GF-D8 (cell line): Measurements from ENCODE around the gene MAP3K9.
"Not testable (repeated sequence)": the region's sequence is repeated elsewhere in the genome, so short reads cannot be mapped to it uniquely, and the experiment has no call there.

Experiments
- DNase-seq: peaks from one replicate; lab custom pipeline; 2025; lab: John Stamatoyannopoulos, UW

The MAP3K9 gene

GRCh38 chr14:70809225-70810219 is at the start of gene MAP3K9:
Gene MAP3K9, minus strand, starts transcription at chr14:70809513. Its CDS starts 342 bp downstream, at chr14:70809171.
- DNase-seq, result no peak

GRCh38 chr14:70858641-70859040 is 49.3 kb upstream of the MAP3K9 start:
- DNase-seq, result no peak

- no peak for DNase-seq
Measured at GRCh38 chr14:70857496-70857890, 48.2 kb upstream of the MAP3K9 start.

DNA sequence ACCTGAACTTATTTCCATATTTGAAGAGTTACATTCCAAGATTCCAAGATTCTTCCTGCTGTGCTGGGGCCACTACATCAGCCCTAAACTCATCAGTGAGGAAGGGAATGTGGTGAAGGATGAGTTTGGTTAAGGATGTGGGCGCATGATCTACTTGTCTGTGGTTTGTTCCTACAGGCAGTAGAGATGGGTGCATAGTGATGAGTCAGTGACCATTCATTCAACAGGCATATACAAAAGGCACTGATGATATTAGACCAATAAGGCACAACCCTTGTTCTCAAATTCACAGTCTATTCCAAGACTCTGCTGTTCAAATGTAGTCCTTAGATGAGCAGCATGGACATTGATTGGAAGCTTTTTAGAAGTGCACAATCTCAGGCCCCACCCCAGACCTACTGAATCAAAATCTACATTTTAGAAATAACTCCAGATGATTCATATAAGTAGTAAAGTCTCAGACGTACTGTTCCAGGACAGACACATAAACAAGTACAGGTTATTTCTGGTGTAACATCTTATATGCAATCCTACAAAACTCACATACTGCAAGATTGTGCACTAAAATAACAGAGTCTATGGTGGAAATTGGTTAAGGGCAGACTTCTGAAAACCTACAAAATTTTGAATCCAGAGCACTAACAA is 47.7 kb upstream of the MAP3K9 start:
- no peak for DNase-seq

DNA sequence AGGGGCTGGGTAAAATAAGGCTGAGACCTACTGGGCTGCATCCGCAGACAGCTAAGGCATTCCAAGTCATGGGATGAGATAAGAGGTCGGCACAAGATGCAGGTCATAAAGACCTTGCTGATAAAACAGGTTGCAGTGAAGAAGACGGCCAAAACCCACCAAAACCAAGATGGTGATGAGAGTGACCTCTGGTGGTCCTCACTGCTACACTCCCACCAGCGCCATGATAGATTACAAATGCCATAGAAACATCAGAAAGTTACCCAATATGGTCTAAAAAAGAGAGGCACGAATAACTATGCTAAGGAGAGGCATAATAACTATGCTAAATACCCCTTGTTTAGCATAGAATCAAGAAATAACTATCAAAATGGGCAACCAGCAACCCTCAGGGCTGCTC is 46.2 kb upstream of the MAP3K9 start:
- no peak for DNase-seq

DNA sequence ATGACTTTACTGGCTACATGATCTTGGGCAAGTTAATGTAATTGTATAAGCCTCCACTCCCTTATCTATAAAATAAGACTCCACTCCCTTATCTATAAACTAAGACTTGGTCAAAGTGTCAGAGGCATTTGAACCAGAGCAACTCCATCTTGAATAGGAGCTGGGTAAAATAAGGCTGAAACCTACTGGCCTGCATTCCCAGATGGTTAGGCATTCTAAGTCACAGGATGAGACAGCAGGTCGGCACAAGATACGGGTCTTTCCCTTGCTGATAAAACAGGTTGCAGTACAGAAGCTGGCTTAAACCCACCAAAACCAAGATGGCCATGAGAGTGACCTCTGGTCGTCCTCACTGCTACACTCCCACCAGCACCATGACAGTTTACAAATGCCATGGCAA is 44.3 kb upstream of the MAP3K9 start:
- DNase-seq, result not testable (repeated sequence)

DNA sequence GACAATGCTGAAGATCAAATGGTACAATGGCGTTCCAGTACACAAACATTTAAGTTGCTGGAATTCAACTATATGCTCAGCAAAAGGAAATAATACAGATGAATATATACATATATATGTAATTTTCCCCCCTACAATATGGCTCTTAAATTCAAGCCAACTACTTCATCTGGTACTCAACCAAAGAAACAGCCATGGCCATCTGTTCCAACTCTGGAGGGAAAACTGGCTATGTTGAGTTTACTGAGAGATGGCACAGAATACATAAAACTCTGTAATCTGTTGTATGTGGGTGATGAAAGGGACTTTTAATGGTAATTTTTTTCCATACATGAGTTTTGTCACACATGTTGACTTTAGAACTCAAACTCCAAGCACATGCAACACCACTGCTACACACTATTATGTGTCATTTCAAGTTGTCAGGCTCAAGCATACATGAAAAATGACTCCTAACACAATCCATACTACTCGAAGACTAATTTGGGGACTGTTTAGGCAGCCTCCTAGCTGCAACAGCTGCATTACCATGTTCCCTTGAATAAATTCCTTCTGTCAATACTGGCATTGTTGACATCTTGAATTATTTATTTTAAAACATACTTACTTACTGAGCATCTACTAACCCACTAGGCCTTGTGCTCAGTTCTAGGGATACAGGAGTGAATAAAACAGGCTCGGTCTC is 38.2 kb upstream of the MAP3K9 start:
- DNase-seq, result no peak

DNA sequence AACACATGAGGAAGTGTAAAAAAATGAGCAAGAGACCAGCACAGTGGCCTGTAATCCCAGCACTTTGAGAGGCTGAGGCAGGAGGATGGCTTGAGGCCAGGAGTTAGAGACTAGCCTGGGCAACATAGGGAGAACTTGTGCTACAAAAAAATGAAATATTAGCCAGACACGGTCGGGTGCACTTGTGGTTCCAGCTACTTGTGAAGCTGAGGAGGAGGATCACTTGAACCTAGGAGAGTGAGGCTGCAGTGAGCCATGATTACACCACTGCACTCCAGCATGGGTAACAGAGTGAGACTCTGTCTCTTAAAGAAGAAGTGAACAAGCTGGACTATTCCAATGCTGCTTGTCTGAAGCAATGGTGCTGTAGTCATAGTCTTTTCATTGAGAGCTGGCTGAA is 36.3 kb upstream of the MAP3K9 start:
- no peak for DNase-seq

GRCh38 chr14:70842851-70843462 is 33.6 kb upstream of the MAP3K9 start:
- DNase-seq, result no peak

DNA sequence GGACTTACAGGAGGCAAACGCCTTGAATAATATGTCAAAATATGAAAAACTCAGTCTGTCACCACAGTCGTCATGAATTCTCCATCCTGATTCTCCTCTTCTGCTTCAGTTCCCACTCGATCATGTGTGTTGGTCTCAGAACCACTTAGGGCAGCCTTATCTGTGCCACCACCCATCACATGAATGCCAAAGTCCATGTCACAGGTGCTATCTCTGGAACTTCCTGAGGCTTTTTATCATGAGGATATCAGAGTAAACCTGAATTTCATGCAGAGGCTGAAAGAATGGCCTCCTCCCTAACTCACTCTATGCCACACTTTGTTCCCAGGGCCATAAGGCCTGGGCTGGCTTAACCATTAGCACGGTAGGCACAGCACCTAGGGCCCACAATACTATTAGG is 28.8 kb upstream of the MAP3K9 start:
- DNase-seq, result no peak

DNA sequence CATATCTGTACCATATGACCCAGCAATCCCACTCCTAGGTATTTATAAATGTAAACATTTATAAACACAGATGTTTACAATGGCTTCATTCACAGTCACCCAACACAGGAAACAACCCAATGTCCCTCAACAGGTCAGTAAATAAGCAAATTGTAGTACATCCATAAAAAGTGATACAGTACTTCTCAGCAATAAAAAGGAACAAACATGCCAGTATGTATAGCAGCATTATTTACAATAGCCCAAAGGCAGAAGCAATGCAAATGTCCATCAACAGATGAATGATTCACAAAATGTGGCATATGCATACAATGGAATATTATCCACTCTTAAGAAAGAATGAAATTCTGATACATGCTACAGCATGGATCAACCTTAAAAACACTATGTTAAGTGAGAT is 27.6 kb upstream of the MAP3K9 start:
- no peak for DNase-seq

DNA sequence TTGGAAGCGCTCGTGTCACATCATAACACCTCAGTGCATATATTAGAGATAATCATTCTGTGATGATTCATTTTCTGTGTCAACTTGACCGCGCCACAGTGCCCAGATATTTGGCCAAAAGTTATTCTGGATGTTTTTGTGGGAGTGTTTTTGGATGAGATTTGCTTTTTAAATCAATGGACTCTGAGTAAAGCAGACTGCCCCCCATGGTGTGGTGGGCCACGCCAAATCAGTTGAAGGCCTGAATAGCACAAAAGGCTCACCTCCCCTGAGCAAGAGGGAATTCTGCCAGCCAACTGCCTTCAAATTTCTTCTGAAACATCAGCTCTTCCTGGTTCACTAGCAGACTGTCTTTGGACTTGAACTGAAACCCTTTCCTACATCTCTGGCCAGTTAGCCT is 24.6 kb upstream of the MAP3K9 start:
- no peak for DNase-seq

- DNase-seq, result no peak
Measured at GRCh38 chr14:70832561-70833305, 23.4 kb upstream of the MAP3K9 start.

DNA sequence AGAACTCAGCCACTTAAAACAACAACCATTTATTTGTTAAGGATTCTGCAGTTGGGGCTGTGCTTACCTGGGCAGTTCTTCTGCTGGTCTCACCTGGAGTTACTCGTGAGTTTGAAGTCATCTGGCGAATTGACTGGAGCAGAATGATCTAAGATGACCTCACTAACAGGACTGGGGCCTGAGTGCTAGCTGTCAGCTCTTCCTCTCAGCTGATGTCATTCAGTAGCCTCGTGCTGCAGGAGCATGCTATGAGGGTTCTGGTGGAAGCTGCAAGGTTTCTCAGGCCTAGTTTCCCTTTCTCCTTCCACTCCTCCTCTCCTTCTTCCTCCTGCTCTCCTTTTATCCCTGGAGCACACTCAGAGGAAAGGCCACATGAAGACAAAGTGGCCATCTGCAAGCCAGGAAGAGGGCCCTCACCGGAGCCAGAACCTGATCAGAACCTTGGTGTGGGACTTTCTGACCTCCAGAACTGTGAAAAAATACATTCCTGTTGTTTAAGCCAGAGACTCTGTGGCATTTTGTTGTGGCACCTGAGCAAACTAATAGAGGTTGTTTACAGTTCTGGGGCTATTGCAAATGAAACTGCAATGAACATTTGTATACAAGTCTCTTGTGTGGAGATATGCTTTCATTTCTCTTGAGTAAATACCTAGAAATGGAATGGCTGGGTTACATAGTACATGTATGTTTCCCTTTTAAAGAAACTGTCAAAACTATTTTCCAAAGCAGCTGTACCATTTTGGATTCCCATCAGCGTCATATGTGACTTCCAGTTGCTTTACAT is 21.9 kb upstream of the MAP3K9 start:
- no peak for DNase-seq

DNA sequence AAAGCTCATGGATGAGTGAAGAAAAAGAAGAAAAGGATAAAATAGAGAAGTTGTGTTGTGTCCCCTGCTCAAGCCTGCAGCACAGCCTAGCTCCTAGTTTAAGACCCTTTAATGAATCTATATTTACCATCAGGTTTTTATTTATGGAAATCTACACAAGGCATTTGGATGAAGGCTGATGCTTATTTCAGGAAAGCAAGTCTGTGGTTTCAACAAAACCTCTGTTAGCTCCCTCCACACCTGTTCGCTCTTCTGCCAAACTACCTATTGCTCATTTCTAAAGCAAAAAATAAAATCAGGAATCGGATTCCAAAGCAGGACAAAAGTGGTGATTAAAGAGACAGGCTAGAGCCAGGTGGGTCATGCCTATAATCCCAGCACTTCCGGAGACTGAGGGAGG is 18.9 kb upstream of the MAP3K9 start:
- DNase-seq, result no peak

DNA sequence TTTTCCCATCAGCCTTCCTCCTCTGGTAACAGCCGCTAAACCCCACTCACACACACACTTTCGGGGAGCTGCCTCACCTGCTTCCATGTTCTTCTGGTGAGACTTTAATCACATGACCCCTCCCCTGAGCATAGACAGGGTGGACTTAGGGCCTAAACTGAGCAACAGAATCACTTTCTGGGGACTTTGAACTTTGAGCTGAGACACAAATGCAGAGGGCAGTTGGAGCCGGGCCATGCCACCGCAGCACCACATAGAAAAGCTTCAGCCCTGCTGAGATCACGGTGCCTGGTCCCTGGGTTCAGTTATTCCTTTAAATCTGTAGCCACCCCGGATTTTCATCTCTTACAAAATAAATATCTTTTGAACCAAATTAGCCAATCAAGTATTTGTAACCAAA is 18.4 kb upstream of the MAP3K9 start:
- DNase-seq, result no peak

DNA sequence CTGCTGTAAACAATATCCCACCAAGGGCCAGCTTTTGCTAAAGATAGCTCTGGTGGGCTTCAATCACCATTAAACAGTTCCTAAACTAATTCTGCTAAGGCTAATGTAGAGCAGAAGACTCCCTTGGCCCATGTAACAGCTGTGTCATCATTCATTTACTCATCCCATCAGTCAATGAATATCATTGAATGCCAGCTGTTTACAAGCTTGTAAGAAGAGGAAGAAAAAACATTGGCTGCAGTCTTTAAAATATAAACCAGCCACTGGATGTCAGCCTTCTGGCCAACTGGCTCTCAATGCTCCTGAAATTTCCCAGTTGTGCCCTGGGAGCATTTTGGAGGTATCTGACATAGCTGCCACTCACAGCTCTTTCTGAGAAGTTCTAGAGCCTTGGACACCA is 18.0 kb upstream of the MAP3K9 start:
- DNase-seq, result no peak

DNA sequence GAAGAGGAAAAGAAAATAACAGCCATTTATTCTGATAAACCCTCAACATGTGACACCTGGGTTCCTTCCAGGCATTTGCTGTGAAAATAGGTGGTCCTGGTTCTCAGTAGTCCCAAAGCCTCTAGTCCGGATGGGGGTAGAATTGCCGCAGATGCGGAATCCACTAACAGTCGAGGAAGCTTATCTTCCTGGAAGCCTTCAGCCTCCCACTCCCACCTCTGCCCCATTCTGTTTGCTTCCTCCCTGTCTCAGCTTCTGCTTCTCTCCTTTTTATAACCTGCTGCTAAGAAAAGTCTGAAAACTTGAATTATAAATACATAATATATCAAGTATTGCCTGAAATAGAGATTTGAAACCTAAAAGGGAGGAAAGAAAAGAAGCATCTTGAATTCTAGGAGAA is 14.0 kb upstream of the MAP3K9 start:
- DNase-seq, result no peak

DNA sequence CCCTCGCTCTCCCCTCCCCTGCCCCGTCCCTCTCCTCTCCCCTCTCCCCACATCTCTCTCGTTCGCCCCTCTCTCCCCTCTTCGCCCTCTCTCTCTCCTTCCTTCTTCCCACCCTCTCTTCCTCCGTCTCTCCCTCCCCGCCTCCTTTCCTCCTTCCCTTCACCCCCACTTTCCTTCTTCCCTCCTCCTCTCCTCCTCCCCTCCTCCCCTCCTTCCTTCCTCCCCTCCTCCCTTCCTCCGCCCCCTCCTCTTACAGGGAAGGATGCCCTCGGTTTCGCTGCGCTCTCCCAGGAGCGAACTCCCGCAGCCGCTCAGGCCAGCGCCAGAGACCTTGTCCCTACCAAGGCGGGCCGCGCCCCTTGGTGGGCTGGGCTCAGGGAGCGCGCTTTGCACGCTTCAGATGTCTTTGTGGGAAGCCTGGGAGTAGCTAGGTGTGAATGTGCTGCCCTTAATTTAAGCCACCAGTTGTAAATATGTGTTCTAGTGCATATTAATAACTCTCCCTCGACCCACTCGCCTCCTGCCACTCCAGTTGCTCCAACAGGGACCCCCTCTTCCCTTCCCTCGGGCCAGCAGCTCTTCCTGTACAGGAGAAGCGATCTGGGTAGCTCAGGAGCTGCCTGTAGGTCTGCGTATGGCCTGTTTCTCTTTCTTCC is 13.3 kb upstream of the MAP3K9 start:
- no peak for DNase-seq
